ENCODE data around the gene SLC43A1.
A peak's percentile ranks its signal among the peaks of the same experiment; 100 is the strongest.

SLC43A1 gene

GRCh38 chr11:57498540-57498939, 17.0 kb downstream of the SLC43A1 start:
- TF ChIP-seq CTCF (IDR thresholded peaks at IDR 0.05; ENCODE audit: low read depth, low read length): no peak
- no peak overlapping the region for H3K4me3 ChIP-seq (ENCODE audit: low read depth, low read length)

GRCh38 chr11:57497303-57498247, 17.9 kb downstream of the SLC43A1 start:
- no peak for TF ChIP-seq CTCF (IDR thresholded peaks at IDR 0.05; ENCODE audit: low read depth, low read length)

GRCh38 chr11:57496109-57496820, 19.2 kb downstream of the SLC43A1 start:
- no peak overlapping the region for H3K4me3 ChIP-seq (ENCODE audit: low read depth, low read length)
- no peak for TF ChIP-seq CTCF (IDR thresholded peaks at IDR 0.05; ENCODE audit: low read depth, low read length)

More at GRCh38 chr11:57497303-57498247, 17.9 kb downstream of the SLC43A1 start:
- H3K4me3 ChIP-seq (ENCODE audit: low read depth, low read length): no peak overlapping the region

GRCh38 chr11:57493507-57494503, 21.7 kb downstream of the SLC43A1 start:
- H3K4me3 ChIP-seq (ENCODE audit: low read depth, low read length): no peak overlapping the region
- TF ChIP-seq CTCF (IDR thresholded peaks at IDR 0.05; ENCODE audit: low read depth, low read length): peak; percentile 94

GRCh38 chr11:57491371-57492061, 24.0 kb downstream of the SLC43A1 start:
- peak; percentile 67 for TF ChIP-seq CTCF (IDR thresholded peaks at IDR 0.05; ENCODE audit: low read depth, low read length)
- H3K4me3 ChIP-seq (ENCODE audit: low read depth, low read length): no peak overlapping the region

GRCh38 chr11:57490456-57491248, 24.9 kb downstream of the SLC43A1 start:
- TF ChIP-seq CTCF (IDR thresholded peaks at IDR 0.05; ENCODE audit: low read depth, low read length): no peak
- no peak overlapping the region for H3K4me3 ChIP-seq (ENCODE audit: low read depth, low read length)

All from WI38 (cell line).